HG02678 (cell line): Measurements from ENCODE around the gene NNAT.

ENCODE experiments used
- ATAC-seq: cut with Tn5 transposase; IDR thresholded peaks from one replicate; pipeline ENCODE4 v1.9.1; 2021; ENCODE audit warnings: mild to moderate bottlenecking, moderate library complexity; ENCODE audit not compliant: unreplicated experiment

The NNAT gene

DNA sequence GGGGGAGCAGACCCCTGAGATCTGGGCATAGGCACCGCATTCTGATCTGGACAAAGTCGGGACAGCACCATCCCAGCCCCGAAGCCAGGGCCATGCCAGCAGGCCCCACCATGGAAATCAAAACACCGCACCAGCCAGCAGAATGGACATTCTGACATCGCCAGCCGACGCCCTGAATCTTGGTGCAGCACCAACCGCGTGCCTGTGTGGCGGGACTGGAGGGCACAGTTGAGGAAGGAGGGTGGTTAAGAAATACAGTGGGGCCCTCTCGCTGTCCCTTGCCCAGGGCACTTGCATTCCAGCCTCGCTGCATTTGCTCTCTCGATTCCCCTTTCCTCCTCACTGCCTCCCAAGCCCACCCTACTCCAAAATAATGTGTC lies 2.0 kb downstream of the NNAT start:
- no peak for ATAC-seq

DNA sequence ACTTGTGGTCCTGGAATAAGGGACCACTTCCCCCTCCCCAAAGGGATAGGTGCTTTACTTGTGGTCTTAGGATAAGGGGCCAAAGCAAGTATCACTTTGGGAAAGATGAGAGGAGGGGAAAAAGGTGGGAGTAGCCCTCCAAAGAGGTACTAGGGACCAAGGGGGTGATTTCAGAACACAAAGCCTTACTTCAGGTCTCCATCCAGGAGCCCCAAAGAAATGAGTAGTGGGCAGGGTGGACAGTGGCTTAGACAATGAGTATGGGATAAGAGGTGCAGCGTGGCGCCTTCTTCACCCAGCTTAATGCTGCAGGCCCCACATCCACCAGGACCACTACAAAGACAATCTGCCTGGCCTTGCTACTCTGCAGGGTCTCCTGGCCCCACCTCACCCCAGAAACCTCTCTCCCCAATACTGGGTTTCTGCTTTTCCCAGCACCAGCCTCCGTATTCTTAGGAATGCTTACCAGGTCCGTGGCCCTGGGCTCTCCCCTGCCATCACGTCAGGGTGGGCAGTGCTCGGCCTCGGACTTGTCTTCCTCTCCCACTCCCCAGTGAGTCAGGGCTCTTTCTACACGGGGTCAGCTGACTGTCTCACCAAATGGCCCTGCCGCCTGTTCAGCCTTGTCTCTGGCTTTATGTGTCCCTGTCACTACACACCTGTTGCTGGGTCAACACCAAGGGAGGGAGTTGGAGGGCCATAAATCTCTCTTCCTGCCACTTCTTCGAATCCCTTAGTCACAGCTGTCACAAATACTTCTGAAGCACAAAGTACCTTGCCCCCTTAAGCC lies 3.1 kb downstream of the NNAT start:
- ATAC-seq = no peak

GRCh38 chr20:37524859-37525708 lies 4.0 kb downstream of the NNAT start:
- no peak for ATAC-seq

GRCh38 chr20:37525810-37526209 lies 4.8 kb downstream of the NNAT start:
- no peak for ATAC-seq

DNA sequence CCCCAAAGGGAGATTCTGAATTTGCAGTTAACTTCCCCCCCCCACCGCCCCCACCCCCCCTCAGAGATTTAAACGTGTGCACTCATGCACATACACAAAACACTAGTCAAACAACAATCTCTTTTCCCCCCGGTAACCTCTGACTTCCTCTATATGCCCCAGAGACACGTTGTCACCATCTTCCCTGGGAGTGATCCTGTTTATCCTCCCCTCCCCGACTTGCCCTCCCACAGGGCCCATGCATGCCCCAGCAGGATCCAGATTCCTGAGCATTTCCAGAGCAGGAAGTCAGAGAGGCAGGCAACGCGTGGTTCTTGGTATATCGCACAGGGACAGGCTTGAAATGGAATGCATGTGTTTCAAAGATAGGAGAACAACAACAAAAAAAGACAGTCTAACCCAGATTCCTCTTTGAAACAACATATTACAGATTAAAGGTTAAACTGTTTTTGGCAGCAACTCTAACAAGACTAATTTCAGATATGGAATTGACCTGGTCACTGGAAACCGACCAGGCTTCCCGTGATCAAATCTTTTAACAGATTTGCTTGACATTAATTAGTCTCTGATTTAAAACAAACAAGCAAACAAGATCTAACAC lies 5.3 kb downstream of the NNAT start:
- no peak for ATAC-seq

DNA sequence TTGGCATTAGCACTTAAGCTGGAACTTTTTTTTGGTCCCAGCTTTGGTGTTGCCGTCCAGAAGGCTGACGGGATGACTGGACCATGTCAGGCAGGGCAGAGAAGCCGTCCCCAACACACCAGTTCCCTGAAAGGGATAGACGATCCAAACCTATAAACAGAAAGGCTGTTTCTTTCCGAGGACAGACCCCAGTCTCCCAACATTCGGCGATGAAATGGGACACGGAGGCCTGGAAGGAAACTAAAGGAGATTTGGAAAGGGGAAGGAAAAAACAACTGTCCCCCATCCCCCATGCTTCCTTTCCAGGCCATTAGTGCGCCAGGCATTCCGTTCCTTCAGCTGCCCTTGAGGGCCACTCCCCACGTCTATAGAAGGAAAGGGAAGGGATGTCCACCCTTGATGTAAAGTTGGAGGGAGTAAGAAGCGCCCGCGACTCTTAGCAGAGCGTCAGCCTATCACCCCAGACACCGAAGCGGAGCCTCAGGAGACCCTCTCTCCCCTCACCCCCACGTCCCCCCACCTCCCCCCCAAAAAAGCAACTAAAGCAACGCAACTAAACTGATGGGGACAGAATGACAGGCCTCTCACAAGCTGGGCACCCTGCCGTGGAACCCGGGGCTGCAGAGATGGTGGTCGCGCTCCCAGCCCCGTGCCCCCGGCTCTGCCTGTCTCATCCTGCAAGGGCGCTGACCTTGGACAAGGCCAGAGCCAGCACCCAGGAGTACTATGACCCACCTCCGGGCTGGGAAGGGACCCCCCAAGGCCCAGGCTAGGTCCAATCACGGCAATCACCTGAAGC lies 6.0 kb downstream of the NNAT start:
- no peak for ATAC-seq

DNA sequence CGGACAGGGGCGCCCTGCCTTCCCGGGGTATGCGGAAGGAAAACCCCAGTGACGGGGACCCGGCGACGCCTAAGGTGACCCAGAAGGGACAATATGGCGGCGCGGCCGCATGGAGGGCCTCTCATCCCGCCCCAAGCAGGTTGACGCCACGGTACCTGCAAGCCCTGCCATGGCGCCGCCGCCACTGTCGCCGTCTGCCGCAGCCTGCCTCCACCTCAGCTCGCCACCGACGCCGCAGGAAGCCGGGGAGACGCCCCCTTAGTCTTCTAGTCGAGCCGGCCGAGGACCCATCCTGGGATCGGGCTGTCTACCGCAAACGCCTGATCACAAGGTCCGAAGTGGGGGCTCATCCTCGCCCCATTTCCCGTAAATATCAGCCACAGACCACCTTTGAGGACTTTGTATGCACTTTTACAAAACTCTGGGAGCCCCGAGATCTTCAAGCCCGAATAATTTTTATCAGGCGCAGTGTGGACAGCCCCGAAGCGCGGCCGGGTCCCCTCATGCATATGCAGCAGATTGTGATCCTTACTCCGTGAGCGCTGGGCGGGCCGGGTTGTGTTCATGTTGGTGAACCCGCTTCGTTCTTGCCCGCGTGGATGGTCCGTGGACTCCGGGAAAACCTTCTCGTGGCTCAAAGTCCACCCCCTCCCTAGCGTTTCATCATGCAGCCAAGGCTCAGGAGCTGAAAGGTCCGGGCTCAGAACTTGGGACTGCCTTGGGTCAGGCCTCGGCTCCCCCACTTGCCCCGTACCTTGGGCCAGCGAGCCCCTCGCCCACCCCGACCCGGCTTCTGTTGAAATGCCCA lies 6.8 kb downstream of the NNAT start, which contains the start of gene BLCAP:
BLCAP (minus strand) TSS at position 239 of the 808 bp plus-strand sequence. CDS start 8,702 bp downstream, outside the sequence.
- ATAC-seq = peak; percentile 79

GRCh38 chr20:37528446-37529213 lies 7.6 kb downstream of the NNAT start:
- no peak for ATAC-seq

- no peak for ATAC-seq
Observed at GRCh38 chr20:37529214-37529967, 8.3 kb downstream of the NNAT start.

- ATAC-seq = no peak
Observed at GRCh38 chr20:37529968-37530600, 9.0 kb downstream of the NNAT start.

GRCh38 chr20:37530696-37531095 lies 9.6 kb downstream of the NNAT start:
- no peak for ATAC-seq

DNA sequence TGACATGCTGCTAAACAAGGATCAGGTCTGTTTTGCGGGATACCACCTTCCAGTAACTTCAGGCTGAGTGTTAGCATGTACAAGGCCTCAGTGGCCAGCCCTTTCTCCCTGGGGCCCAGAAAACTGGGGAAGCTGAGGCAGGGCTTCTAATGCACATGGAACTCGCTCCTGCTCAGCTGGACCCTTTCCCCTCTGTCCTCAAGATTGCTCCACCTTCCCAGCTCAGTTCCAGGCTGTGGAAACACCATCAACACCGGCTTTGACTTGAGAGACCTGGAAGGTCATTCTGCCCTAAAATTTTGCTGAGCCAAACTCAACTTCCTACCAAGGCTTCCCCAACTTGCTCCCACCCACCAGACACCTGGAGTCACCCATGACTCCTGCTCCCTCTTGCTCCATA lies 10.8 kb downstream of the NNAT start:
- no peak for ATAC-seq

DNA sequence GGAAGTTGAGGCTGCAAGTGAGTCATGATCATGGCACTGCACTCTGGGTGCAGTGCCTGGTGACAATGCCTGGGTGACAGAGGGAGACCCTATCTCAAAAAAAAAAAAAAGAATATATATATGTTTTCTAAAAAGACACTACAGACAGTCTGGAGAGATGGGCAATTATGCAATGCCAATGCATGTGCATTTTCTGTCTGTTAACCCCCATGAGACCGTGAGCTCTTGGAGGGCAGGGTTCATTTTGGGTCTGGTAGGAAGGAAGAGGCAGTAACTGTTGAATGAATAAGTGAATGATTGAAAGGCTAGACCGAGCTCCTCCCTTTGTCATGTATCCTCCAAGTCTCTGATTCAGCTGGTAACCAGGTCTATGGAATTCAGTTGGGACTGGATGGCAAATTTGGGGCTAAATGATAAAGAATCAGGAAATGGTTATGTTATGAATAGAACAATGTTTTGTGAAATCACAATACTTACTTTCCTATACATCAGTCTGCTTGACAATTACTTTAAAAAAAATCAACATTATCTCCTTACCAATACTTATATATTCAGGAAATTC lies 12.2 kb downstream of the NNAT start:
- no peak for ATAC-seq

- peak; percentile 52 for ATAC-seq
Observed at GRCh38 chr20:37534401-37535157, 13.5 kb downstream of the NNAT start.

DNA sequence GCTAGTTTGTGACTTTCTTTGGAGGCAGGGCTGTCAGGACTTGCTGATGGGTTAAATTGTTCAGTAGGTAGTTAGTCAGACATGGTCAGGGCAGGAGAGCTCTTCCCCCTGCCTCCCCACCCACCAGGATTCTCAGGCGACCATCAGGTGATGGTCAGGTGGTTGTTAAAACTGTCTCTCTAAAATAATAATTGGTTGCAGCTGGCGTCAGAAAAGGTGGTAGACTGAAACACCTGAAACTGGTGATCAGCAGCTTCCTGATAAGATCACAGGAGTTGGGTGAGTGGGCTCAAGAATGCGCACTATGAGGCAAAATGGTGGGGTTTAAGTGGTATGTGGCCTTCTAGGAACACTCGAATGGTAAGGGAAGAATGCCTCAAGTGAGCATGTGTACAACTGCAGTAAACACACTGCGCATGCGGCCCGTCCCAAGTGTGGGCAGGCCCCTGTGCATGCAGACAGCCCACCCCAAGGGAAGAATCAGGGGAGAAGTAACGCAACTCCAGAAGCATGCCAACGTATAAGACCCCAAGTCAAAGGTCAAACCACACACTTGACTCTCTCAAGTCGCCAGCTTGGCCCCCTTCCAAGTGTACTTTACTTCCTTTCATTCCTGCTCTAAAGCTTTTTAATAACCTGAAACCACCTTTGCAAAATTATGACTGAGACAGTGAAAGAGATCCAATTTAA lies 14.5 kb downstream of the NNAT start:
- ATAC-seq = no peak

GRCh38 chr20:37537505-37537904 lies 16.5 kb downstream of the NNAT start:
- ATAC-seq = no peak
